Right cardiac atrium (tissue), 5 donors: ENCODE results near the gene SH2D5. TPM values are rescaled to one million over a fixed set of nuclear protein-coding genes. Genes with fewer than 3 reads are reported as not detected.
"Not testable (repeated sequence)": the region's sequence is repeated elsewhere in the genome, so short reads cannot be mapped to it uniquely, and the experiment has no call there.

ENCODE experiments used
- ATAC-seq, 2 donors: fragments of 200-7000 bp; cut with Tn5 transposase; one replicate each; pipeline versions ENCODE4 v1.8.0 to v1.9.1; 2020; ENCODE audit warnings: moderate library complexity in 2 of 2, mild to moderate bottlenecking in 1 of 2
- DNase-seq, 3 donors: peaks; one replicate each; pipeline ENCODE4 v3.0.0-alpha.2; 2020
- H3K27ac ChIP-seq: one replicate; pipeline ENCODE4 v1.5.1; 2013; ENCODE audit warnings: mild to moderate bottlenecking, low read length, control low read depth, moderate library complexity
- H3K27me3 ChIP-seq: one replicate; pipeline ENCODE4 v1.6.1; 2013; ENCODE audit not compliant: control insufficient read depth, insufficient read depth
- H3K4me1 ChIP-seq: one replicate; pipeline ENCODE4 v1.6.1; 2013; ENCODE audit warnings: low read length; ENCODE audit not compliant: control insufficient read depth, insufficient read depth
- H3K4me3 ChIP-seq: one replicate; pipeline ENCODE4 v1.5.1; 2013; ENCODE audit warnings: low read length, control low read depth
- H3K9me3 ChIP-seq: one replicate; pipeline ENCODE4 v1.6.1; 2013; ENCODE audit warnings: low read length; ENCODE audit not compliant: control insufficient read depth
- WGBS: extraction: QIAGEN DNeasy Blood & Tissue Kit; methylation state at CpG from one replicate; pipeline ENCODE4 v1.1.7; 2013; 5-methylcytosine and 5-hydroxymethylcytosine counted together
- intact Hi-C, 4 donors: fragments of 100-400 bp; cut with DNase I; formaldehyde crosslinking; loops; one replicate each; pipeline versions ENCODE4 v1.11.0 to v1.14.0; 2022 to 2023
- polyA plus RNA-seq: library from polyadenylated mRNA; stranded (reverse); fragments of 200-250 nt; gene quantifications from one replicate; pipeline ENCODE4 v1.2.3, GENCODE V29; 2013
- total RNA-seq, 4 donors: library from RNA; stranded (reverse); fragmentation: NEBNext Ultra II Directional; extraction: Animal tissue kit (Norgen Biotek cat#: 25700); gene quantifications; one replicate each; pipeline ENCODE4 v1.2.1, GENCODE V29; 2021
- donor health status: healthy with polysubstance abuse.
- donor health status: DM: no; HTN: yes; CAD: no.
- donor health status: DM: no; HTN: no; CAD: no.
- donor health status: DM: no; HTN: yes; CAD: no; lungs with severe emphysema.
- donor health status: DM: yes; HTN: yes; CAD: no.

SH2D5 gene
- total and polyA plus RNA-seq, 5 donors = 0.11 to 0.45 (median 0.15) TPM; not detected in 1

- no peaks in the 10 kb centered on the region for H3K4me1 ChIP-seq
- no peaks in the 10 kb centered on the region for H3K27me3 ChIP-seq
- DNase-seq = no peak
- no peak overlapping the region for H3K4me3 ChIP-seq
- intact Hi-C loops = no loop called here
- no peak overlapping the region for H3K27ac ChIP-seq
- 73% methylated on average over 5 of the region's 5 CpGs for WGBS
- ATAC-seq = no peak
- H3K9me3 ChIP-seq = no peaks in the 10 kb centered on the region
Observed at GRCh38 chr1:20719871-20720620, 12.5 kb downstream of the SH2D5 start.

GRCh38 chr1:20719261-20719660 lies 13.2 kb downstream of the SH2D5 start:
- ATAC-seq (no peak), DNase-seq (no peak)
- no peak overlapping the region for H3K4me3 ChIP-seq
- no peaks in the 10 kb centered on the region for H3K9me3 ChIP-seq
- H3K27me3 ChIP-seq = no peaks in the 10 kb centered on the region
- 88% methylated on average over 8 of the region's 8 CpGs for WGBS
- intact Hi-C loops = no loop called here
- H3K27ac ChIP-seq = no peak overlapping the region
- H3K4me1 ChIP-seq = no peaks in the 10 kb centered on the region

GRCh38 chr1:20718343-20718882 lies 14.1 kb downstream of the SH2D5 start:
- DNase-seq, intact Hi-C loops, H3K9me3 ChIP-seq, ATAC-seq, H3K27me3 ChIP-seq, H3K4me1 ChIP-seq, H3K27ac ChIP-seq: not testable (repeated sequence)
- 65% methylated on average over 17 of the region's 17 CpGs for WGBS
- H3K4me3 ChIP-seq = peak overlapping the region; percentile 55

GRCh38 chr1:20717452-20718342 lies 14.8 kb downstream of the SH2D5 start, which contains the start of gene KIF17:
Gene KIF17 (minus strand): TSS chr1:20718007. CDS start chr1:20717706, 301 bp downstream.
- no peaks in the 10 kb centered on the region for H3K27me3 ChIP-seq
- intact Hi-C loops = no loop called here
- H3K9me3 ChIP-seq = no peaks in the 10 kb centered on the region
- no peaks in the 10 kb centered on the region for H3K4me1 ChIP-seq
- no peak within 1 kb of the TSS for H3K27ac ChIP-seq
- DNase-seq (peak; percentile 86 to 94 (median 93)), ATAC-seq (peak; percentile 86 to 88)
- peak within 1 kb of the TSS; percentile 55 for H3K4me3 ChIP-seq
- 2% methylated on average over 112 of the region's 112 CpGs for WGBS

- ATAC-seq = no peak
- intact Hi-C loops = no loop called here
- Histone ChIP-seq H3K27me3 (no peaks in the 10 kb centered on the region), H3K27ac (no peak overlapping the region), H3K4me3 (no peak overlapping the region), H3K9me3 (no peaks in the 10 kb centered on the region), H3K4me1 (no peaks in the 10 kb centered on the region)
- peak in 1 of 3 donors; percentile 51 for DNase-seq
- 88% methylated on average over 13 of the region's 13 CpGs for WGBS
Observed at GRCh38 chr1:20716232-20716631, 16.3 kb downstream of the SH2D5 start.

GRCh38 chr1:20715406-20715805 lies 17.1 kb downstream of the SH2D5 start:
- intact Hi-C loops = no loop called here
- no peaks in the 10 kb centered on the region for H3K4me1 ChIP-seq
- 90% methylated on average over 15 of the region's 15 CpGs for WGBS
- no peak overlapping the region for H3K4me3 ChIP-seq
- no peak for ATAC-seq
- DNase-seq = no peak
- H3K27ac ChIP-seq = no peak overlapping the region
- no peaks in the 10 kb centered on the region for H3K9me3 ChIP-seq
- no peaks in the 10 kb centered on the region for H3K27me3 ChIP-seq

GRCh38 chr1:20713440-20713839 lies 19.1 kb downstream of the SH2D5 start:
- DNase-seq (no peak), ATAC-seq (no peak)
- 92% methylated on average over 6 of the region's 6 CpGs for WGBS
- H3K27me3 ChIP-seq = no peaks in the 10 kb centered on the region
- no peak overlapping the region for H3K27ac ChIP-seq
- intact Hi-C loops = no loop called here
- H3K4me1 ChIP-seq = no peaks in the 10 kb centered on the region
- H3K9me3 ChIP-seq = no peaks in the 10 kb centered on the region
- H3K4me3 ChIP-seq = no peak overlapping the region

- H3K9me3 ChIP-seq = no peaks in the 10 kb centered on the region
- DNase-seq (peak in 1 of 3 donors; percentile 31), ATAC-seq (no peak)
- H3K27me3 ChIP-seq = no peaks in the 10 kb centered on the region
- H3K4me1 ChIP-seq = no peaks in the 10 kb centered on the region
- no peak overlapping the region for H3K4me3 ChIP-seq
- intact Hi-C loops = no loop called here
- no peak overlapping the region for H3K27ac ChIP-seq
- WGBS = 84% methylated on average over 6 of the region's 6 CpGs
Observed at GRCh38 chr1:20712215-20712577, 20.3 kb downstream of the SH2D5 start.

GRCh38 chr1:20711285-20712214 lies 21.0 kb downstream of the SH2D5 start:
- Histone ChIP-seq H3K4me1 (no peaks in the 10 kb centered on the region), H3K4me3 (no peak overlapping the region), H3K27ac (no peak overlapping the region), H3K27me3 (no peaks in the 10 kb centered on the region), H3K9me3 (no peaks in the 10 kb centered on the region)
- WGBS = 73% methylated on average over 29 of the region's 29 CpGs
- intact Hi-C loops = no loop called here
- ATAC-seq (no peak), DNase-seq (peak in 2 of 3 donors; percentile 33 to 58)

GRCh38 chr1:20710469-20711284 lies 21.8 kb downstream of the SH2D5 start:
- Histone ChIP-seq H3K4me3 (no peak overlapping the region), H3K9me3 (no peaks in the 10 kb centered on the region), H3K27ac (no peak overlapping the region), H3K4me1 (no peaks in the 10 kb centered on the region), H3K27me3 (no peaks in the 10 kb centered on the region)
- ATAC-seq = no peak
- intact Hi-C loops = no loop called here
- DNase-seq = peak in 1 of 3 donors; percentile 41
- 63% methylated on average over 18 of the region's 18 CpGs for WGBS
